NCI-H510A (cell line): Measurements from ENCODE around the gene PATE2.

Source experiments
- DNase-seq: peaks from one replicate; lab custom pipeline; 2025; lab: John Stamatoyannopoulos, UW

PATE2 gene

DNA sequence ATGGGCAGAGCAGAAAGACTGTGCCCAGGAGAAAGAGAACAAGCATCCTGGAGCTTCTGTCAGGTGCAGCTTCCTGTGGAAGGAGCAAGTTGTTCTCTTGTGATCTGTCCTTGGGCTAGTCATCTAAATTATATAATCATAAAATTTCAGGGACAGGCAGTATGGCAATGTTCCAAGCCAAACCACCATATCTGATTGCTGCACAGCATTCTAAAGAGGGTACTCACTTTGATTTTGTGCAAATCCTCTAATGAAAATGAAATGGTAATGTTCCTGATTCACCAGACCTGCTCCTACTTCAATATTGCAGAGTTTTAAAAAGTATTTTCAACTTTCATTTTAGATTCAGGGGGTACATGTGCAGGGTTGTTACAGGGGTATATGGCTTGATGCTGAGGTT, at the start of gene PATE2:
PATE2 (minus strand) TSS at position 101 of the 400 bp plus-strand sequence; CDS start at position 46, 55 bp downstream.
- DNase-seq, result no peak

DNA sequence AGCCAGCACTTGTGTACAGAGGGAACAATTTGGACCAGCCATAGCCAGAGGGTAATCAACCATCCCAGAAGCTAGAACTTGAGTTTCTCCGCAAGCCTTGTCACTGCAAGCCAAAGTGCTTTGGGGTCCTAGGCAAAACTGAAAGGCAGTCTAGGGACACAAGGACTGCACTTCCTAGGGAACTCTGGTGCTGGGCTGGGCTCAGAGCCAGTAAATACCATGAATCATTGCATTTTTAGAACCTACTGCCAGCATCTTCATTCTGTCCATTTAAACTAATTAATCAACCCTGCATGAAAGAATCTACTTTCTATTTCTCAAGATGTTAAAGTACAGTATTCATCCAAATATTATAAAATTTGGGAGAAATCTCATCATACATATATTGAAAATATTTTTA, 29.3 kb upstream of the PATE2 start:
- DNase-seq, result no peak

DNA sequence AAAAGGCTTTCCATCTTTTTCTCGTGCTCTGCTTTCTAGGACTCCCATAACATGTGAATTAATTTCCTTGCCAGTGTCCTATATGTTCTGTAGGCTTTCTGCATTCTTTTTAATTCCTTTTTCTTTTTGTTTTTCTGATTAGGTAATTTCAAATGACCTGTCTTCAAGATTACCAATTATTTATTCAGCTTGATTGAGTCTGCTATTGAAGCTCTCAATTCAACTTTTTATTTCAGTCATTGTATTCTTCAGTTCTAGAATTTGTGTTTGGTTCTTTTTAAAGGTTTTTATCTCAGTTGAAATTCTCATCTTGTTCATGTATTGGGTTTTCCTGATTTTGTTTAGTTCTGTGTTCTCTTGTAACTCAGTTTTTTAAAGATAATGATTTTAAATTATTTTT, 23.8 kb upstream of the PATE2 start:
- DNase-seq, result no peak

DNA sequence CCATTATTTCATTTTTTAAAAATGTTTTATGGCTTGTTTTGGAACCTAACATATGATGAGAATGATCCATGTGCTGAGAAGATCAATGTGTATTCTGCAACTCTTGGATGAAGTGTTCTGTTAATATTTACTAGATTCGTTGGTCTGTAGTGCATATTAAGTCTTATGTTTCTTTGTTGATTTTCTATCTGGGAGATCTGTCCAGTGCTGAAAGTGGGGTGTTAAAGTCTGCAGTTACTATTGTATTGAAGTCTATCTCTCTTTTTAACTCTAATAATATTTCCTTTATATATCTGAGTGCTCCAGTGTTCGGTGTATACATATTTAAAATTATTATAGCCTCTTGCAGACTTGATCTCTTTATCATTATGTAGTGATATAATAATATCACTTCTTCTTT, 21.2 kb upstream of the PATE2 start:
- DNase-seq, result no peak

DNA sequence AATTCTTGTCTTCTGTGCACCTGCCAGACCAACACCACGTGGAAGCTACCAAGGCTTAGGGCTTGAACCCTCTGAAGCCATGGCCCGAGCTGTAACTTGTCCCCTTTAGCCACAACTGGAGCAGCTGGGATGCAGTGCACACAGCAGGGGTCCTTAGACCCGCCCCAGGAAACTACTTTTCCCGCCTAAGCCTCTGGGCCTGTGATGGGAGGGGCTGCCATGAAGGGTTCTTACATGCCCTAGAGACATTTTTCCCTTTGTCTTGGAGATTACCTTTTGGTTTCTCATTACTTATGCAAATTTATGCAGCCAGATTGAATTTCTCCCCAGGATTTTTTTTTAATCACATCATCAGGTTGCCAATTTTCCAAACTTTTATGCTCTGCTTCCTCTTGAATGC, 19.0 kb upstream of the PATE2 start:
- DNase-seq, result no peak

DNA sequence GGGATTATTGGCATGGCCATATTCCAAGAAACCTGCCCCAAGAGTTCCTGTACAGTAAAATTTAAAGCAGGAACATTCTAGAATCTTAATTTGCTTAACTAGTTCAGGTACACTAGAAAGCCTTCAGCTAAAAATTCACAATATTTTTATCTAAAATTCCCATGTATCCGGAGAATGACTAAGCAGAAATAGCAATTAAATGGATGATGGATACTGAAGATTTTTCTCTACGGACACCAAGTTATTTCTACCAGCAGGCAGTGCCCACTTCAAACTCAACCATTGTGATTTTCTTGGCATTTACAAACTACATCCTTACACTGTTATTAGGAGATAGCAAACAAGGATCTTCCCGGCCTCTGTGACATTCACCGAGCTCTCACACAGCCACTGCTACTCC, 12.2 kb upstream of the PATE2 start:
- no peak for DNase-seq

DNA sequence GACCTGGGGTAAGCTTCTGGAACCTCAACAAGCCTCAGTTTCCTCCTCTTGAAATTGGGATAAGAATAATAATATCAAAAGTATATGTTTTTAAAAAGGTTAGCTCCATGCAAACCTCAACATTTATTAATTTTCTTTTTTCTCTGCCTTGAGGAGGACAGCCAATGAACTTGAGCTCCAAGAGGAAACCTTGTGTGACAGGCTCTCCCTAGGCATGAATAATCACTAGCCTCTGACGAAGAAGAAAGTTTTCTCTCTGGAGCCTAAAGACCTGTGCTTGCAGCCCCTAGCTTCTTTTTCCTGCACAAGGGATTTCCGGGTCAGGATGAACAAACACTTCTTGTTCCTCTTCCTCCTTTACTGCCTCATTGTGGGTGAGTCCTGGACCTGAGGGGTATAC, 9.2 kb upstream of the PATE2 start, which contains the start of gene PATE3:
PATE3 (plus strand) TSS at position 301 of the 400 bp plus-strand sequence; CDS start at position 326, 25 bp downstream.
- no peak for DNase-seq

DNA sequence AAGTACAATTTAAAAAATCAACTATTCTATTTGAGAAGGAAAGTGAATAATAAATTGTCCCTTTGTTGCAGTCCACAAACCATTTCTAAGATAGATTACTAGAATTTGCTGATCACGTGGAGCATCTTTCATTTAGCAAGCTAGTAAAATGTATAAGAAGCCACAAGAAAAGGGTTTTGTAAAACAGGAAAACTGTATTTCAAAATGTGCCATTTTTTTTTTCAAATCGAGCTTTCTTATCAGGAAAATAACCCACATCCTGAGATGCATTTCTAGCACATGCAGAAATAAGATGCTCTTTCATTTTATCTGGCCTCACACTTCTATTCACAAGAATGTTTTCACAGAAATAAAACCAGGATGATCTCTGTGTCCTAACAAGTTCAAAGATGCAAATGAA, 6.0 kb upstream of the PATE2 start:
- no peak for DNase-seq

DNA sequence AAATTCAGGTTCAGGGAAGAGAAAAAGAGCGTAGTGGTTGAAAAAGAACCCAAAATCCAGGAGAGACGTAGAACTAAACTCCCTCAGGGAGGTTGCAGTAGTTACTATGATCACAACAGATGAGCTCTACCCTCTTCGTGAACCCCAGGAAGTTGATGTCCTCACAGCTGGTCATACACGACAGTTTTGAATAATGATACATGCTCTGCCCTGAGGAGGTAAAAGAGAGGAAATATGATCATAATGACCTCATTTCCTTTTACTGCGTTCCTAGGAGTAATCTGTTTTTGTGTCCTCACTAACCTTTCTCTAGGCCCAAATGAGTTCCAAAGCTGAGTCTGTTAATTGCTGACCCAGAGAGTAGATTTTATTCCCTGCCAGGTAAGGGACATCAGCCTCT, 1.3 kb downstream of the PATE2 start:
- DNase-seq, result no peak

DNA sequence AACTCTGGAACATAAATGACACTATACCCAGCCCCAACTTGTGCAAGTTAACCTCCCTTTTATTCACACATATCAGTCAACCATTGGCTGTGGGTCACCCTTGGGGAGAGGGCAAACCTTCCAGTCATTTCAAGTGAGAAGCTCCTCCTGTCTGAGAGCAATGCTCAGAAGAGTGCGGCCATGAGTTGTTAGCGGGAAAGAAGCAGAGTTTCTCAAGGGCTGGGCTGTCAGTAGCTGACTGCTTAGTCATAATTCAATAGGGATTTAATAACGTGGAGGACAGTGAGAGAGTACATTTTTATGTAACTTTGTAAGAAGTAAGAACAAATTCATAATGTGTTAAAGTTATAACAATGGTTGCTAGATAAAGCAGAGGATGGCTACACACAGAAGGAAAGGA, 5.1 kb downstream of the PATE2 start:
- DNase-seq, result no peak

DNA sequence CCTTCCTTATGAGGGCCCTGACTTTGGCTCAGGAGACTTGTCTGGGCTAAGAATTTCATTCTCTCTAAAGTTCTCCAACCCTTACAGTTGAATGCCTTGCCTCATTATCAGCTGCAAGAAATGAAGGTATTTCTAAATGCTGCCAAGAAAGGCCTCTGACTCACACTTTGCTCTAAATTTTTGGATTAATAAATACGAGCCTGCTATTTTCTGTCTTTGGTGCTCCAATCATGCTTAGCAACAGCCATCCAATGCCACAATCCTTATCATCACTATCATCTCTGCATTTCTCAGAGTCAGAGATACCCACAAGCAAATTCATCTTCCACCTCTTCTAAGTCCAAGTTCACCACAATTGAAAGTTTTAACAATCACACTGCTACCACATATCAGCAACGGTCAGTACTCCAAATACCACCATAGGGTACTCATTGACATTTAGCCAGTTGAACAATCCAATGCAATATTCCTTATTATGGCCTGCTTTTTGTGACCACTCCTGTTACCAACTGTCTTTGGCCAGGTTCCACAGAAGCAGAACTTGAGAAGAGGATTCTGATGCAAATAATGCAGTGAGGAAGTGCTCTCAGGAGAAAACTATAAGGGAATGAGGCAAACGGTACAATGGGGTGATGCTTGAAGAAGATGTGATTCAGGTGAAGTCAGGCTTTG, 5.7 kb downstream of the PATE2 start:
- no peak for DNase-seq

DNA sequence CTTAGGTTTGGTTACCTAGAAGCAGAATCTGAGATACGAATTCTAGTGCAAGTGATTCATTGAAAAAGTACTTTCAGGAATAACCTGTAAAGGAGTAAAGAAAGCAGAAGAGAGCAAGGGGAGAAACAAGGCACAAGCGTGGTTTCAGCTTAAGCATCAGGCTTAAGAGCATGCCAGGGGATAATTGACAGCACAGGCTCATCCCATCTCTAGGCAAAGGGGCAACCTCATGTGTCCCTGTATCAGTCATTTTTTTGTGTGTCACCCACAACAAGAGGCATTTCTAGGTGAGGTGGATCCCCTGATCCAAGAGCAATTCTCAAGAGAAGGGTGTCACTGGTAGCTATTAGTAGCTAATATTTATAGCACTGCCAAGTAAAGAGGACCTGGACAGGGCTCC, 8.0 kb downstream of the PATE2 start:
- DNase-seq, result no peak

DNA sequence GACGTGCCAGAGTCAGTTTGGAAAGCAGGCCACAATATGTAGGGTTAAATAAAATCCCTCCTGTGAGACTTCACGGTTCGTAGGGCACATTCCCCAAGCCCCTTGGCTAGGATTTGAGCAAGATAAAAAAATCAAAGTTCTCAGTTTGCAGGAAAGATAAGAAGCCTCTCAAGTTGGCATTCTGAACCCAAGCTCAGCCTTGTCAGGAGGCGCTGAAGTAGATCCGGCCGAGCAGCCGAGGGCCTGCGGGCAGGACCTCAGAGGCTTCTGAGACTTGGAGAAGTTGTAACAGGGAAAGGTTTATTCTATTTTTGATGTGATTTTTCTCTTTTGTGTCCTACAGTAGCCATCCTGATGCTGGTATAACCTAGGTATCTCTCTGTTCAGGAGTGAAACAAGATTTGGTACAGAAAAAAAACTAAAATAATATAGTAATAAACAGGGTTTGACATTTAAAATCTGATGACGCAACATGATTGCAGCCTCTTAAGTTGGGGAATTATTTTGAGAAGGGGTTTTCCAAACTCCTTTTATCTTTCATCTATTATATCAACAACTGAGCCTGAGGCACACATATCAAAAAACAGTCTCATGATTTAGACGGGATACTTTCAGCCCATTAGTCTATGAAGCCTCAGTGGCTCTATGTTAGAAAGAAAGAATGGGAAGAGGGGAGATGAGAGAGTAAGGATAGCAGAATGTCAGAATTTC, 10.1 kb downstream of the PATE2 start:
- no peak for DNase-seq

DNA sequence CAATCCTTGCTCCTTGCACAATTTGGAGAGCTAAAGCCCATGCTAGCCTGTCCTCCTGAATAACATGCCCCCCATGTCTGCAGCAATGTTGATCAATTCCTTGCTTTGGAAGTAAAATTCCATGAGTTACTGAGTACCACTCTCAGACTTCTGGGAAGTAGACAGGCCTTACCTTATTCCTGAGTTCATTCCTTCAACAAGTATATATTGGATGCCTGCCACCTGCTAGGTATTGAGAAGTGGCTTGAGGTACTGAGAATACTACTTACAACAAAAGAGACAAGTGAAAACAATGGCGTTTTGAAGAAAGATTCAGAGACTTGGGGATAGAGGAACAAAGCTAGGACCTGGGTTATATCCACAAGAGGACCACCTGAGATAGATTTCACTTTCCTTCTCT, 12.4 kb downstream of the PATE2 start:
- no peak for DNase-seq

DNA sequence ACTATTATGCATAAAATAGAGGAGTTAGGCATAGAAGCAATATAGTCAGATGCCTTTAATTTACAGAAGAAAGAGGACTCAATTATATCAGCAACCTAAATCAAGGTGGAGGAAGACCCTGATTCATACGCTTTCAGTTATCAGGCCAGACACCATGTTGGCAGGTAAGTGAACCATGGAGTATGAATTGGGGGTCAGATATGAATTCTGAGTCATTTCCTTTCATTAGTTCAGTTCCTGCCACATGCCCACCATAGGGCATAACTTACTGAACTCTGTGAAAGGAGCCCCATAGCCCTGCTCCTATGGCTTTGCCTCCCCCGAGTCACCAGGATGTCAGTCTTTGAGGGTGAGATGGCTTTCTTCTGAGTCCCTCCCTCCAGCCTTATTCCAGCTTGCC, 15.1 kb downstream of the PATE2 start:
- no peak for DNase-seq

DNA sequence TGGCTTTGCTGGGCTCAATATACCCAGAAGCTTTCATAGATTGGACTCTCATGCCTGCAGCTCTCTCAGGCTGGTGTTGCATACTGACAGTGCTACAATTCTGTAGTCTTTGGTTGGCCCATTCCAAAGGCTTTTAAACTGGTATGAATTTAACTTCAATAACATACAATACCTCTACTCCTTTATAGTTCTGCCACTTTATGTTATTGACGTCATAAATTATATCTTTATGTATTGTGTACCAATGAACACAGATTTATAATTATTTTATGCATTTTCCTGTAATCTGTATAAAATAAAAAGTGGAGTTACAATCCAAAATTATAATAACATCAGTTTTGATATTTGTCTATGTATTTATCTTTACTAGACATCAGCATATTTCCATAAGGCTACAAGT, 16.2 kb downstream of the PATE2 start:
- no peak for DNase-seq

DNA sequence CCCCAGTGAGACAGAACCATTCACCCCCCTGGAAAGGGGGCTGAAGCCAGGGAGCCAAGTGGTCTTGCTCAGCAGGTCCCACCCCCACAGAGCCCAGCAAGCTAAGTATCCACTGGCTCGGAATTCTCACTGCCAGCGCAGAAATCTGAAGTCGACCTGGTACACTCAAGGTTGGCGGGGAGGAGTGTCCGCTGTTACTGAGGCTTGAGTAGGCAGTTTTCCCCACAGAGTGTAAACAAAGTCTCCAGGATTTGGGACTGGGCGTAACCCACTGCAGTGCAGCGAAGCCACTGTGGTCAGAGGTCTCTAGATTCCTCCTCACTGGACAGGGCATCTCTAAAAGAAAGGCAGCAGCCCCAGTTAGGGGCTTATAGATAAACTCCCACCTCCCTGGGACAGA, 22.6 kb downstream of the PATE2 start:
- no peak for DNase-seq

DNA sequence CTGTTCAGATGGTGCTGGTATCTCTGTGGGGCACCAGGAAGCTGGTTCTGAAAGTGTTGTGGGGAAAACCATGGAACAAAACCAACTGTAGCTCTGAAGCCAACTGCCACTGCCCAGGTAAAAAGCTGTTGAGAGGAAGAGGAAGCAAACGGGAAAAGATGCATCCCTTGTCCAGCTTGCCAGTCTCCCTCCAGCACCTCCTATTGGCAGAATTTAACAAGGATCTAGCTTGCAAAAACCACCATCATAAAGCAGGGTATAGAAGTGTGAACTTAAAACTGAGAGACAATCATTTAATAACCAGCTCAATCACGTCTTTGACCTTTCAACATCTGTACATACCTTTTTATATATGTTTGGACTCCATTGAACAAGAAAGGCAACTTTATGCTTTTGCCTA, 28.0 kb downstream of the PATE2 start:
- DNase-seq, result no peak

DNA sequence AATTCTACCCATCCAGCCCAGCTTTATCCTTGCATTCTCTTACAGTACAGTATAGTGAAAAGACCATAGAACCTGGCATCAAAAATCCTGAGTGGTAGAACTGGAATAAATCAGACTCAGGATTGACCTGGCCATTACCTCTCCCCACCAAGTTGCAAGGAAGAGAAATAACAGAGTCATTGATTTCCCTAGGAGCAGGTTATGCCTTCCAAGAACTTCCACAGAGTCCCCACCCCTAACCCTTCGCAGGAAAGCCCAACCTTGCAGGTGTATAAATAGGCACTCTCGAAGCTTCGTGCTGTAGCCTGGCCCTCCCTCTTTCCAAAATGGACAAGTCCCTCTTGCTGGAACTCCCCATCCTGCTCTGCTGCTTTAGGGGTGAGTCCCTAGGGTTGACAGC, 32.6 kb downstream of the PATE2 start, which contains the start of gene PATE1:
PATE1 (plus strand) TSS at position 301 of the 400 bp plus-strand sequence; CDS start at position 327, 26 bp downstream.
- DNase-seq, result no peak

DNA sequence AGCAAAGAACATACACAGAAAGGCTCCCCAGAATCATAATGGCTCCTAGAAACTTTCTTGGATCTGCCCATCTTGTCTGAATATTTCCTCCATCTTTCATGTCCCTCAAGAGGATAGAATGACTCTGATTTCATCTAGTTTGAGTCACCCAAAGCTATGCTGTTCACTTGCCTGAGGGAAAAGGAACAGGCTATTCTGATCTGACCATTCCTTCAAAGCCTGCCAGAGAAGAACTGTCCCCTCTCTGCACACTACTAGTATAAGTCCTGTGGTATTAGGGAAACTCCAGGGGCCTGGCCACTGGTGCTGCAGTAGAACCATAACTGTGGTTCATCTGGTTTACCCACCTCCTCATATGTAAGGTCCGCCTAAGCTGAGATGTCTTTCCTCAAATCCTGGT, 34.9 kb downstream of the PATE2 start:
- DNase-seq, result no peak

DNA sequence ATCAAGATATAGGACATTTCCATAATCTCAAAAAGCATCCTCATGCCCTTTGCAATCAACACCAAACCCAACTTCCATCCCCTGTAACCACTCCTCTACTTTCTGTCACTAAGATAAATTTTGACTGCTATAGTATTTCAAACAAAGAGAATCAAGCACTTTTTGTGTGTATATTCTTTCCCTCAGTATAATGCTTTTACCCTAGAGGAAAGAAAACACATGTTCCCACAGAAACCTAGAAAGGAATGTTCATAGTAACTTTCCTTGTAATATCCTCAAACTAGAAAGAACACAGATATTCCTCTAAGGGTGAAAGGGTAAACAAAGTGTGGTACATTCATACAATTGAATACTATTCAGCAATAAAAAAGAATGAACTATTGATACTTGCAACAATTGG, 38.0 kb downstream of the PATE2 start:
- DNase-seq, result no peak

DNA sequence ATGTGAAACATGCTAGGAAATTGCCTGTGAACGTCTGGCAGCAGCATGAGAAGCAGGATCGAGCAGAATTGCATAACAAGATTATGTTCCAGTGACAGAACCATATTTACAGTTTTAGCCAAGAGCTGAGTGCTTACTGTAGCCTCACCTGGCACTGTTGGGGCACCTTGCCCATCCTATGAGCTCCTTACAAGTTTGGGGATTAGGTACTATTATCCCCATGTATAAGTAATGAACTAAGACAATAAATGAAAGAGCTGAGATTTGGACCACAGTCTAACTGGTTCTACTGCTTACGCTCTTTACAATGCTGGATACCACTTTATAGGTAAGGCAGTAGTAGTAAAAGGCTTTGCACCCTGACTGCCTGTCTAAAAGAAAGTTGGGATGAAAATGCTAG, 49.7 kb downstream of the PATE2 start:
- no peak for DNase-seq
